Measurements from ENCODE around the gene ANO2. TPM values are rescaled to one million over a fixed set of nuclear protein-coding genes. Genes with fewer than 3 reads are reported as not detected.

The ANO2 gene
- total and polyA plus RNA-seq, 2 experiments from 2014 or later = 2.3 to 4.6 TPM

GRCh38 chr12:5954661-5955060 lies 9.6 kb upstream of the ANO2 start (continued):
- TF ChIP-seq REST (IDR thresholded peaks at IDR 0.05; ENCODE audit: unreplicated experiment) (no peak), EZH2 (IDR thresholded peaks at IDR 0.05; ENCODE audit: low read depth, unreplicated experiment) (no peak), STAT1 (IDR thresholded peaks at IDR 0.05; ENCODE audit: unreplicated experiment) (no peak), NANOG (IDR thresholded peaks at IDR 0.05; ENCODE audit: borderline replicate concordance) (no peak), CREB1 (CRISPR knock-in tag; IDR thresholded peaks at IDR 0.05; ENCODE audit: low read depth) (no peak), EZH2phosphoT487 (IDR thresholded peaks at IDR 0.05; ENCODE audit: unreplicated experiment) (no peak), POLR2AphosphoS5 (IDR thresholded peaks at IDR 0.05; ENCODE audit: low read depth) (no peak), ETS1 (IDR thresholded peaks at IDR 0.05) (no peak)

- no peaks in the 10 kb centered on the region for H3K27me3 ChIP-seq (ENCODE audit: insufficient read depth)
- H3K36me3 Mint-ChIP-seq (ENCODE audit: low read depth) = no peaks in the 10 kb centered on the region
- H3K79me2 ChIP-seq (replicated peaks; ENCODE audit: insufficient read depth) = no peaks in the 10 kb centered on the region
- H3K36me3 ChIP-seq (ENCODE audit: insufficient read depth) = no peaks in the 10 kb centered on the region
- TF ChIP-seq POLR2AphosphoS5 (IDR thresholded peaks at IDR 0.05; ENCODE audit: low read depth) (no peak), ZNF114 (CRISPR knock-in tag; IDR thresholded peaks at IDR 0.05) (no peak), EZH2phosphoT487 (IDR thresholded peaks at IDR 0.05; ENCODE audit: unreplicated experiment) (no peak), STAT1 (IDR thresholded peaks at IDR 0.05; ENCODE audit: unreplicated experiment) (no peak), CTCF (conservative IDR thresholded peaks at IDR 0.05; ENCODE audit: low read depth in 2 of 2) (no peak), ZNF462 (CRISPR knock-in tag; IDR thresholded peaks at IDR 0.05) (no peak), CREB1 (CRISPR knock-in tag; IDR thresholded peaks at IDR 0.05; ENCODE audit: low read depth) (no peak)
- no peak overlapping the region for H3K4me3 Mint-ChIP-seq
- no peak overlapping the region for H3K27ac ChIP-seq (ENCODE audit: low read depth)
- peaks cover 8% of the 10 kb centered on the region for H3K4me1 Mint-ChIP-seq
- H3K9me2 ChIP-seq (ENCODE audit: insufficient read depth) = no peaks in the 10 kb centered on the region
- no peaks in the 10 kb centered on the region for H3K4me1 ChIP-seq (ENCODE audit: insufficient read depth)
- peaks cover 2% of the 10 kb centered on the region for H3K27me3 Mint-ChIP-seq (ENCODE audit: insufficient read depth, low read depth, poor library complexity)
- ATAC-seq (no peak), DNase-seq (ENCODE audit: low spot score) (no peak)
- H3K9me3 Mint-ChIP-seq = no peaks in the 10 kb centered on the region
- no peaks in the 10 kb centered on the region for H3F3A ChIP-seq (replicated peaks; ENCODE audit: low read depth)
- no peak overlapping the region for H2AFZ ChIP-seq
- no peak overlapping the region for H3K4me3 ChIP-seq
- no peak overlapping the region for H3K27ac Mint-ChIP-seq
- H3K4me2 ChIP-seq = no peak overlapping the region
- no peaks in the 10 kb centered on the region for H4K20me1 ChIP-seq (replicated peaks; ENCODE audit: insufficient read depth)
Observed at GRCh38 chr12:5953835-5954586, 9.0 kb upstream of the ANO2 start.

All from GM23338 (cell line).